Ovary (tissue), 9 donors: ENCODE results near the gene INTS11. TPM values are rescaled to one million over a fixed set of nuclear protein-coding genes. Genes with fewer than 3 reads are reported as not detected.

Experiments
- DNase-seq, 5 donors: peaks; one replicate each; pipeline ENCODE4 v3.0.0-alpha.2; 2019 to 2020
- H3K27ac ChIP-seq, 2 donors: fragments of 200-600 bp; one replicate each; pipeline versions ENCODE4 v1.5.1 to v1.8.0; 2019 to 2022
- H3K27me3 ChIP-seq: fragments of 200-600 bp; one replicate; pipeline ENCODE4 v1.8.0; 2022
- H3K36me3 ChIP-seq: fragments of 200-600 bp; sonication (generic); one replicate; pipeline ENCODE4 v1.5.1; 2019
- H3K4me1 ChIP-seq: one replicate; pipeline ENCODE4 v1.8.1; 2013; ENCODE audit warnings: mild to moderate bottlenecking, moderate library complexity; ENCODE audit not compliant: insufficient read depth
- H3K4me3 ChIP-seq: fragments of 200-600 bp; sonication (generic); one replicate; pipeline ENCODE4 v1.5.1; 2017
- H3K9me3 ChIP-seq, 2 donors: fragments of 200-600 bp in 1 of 2; sonication (generic) in 1 of 2; one replicate each; pipeline versions ENCODE4 v1.5.1 to v1.8.1; 2013 to 2019; ENCODE audit warnings: mild to moderate bottlenecking in 1 of 2, moderate library complexity in 1 of 2
- EP300 ChIP-seq: sonication (generic); formaldehyde crosslinking; IDR thresholded peaks from one replicate; pipeline ENCODE4 v1.6.1; 2017; ENCODE audit warnings: antibody characterized with exemption
- POLR2A ChIP-seq: fragments of 450-650 bp; IDR thresholded peaks from one replicate; pipeline ENCODE4 v1.6.1; 2017; ENCODE audit warnings: antibody characterized with exemption, mild to moderate bottlenecking, moderate library complexity
- WGBS, 3 donors: extraction: QIAGEN DNeasy Blood & Tissue Kit in 1 of 3; methylation state at CpG; one replicate each; pipeline versions ENCODE4 v1.1.5 to v1.1.7; 2013 to 2017; 5-methylcytosine and 5-hydroxymethylcytosine counted together
- intact Hi-C, 4 donors: fragments of 100-400 bp; cut with DNase I; formaldehyde crosslinking; loops; one replicate each; pipeline versions ENCODE4 v1.11.0 to v1.15.1; 2022 to 2023
- polyA plus RNA-seq, 2 donors: library from polyadenylated mRNA; stranded (reverse); fragments of 200-250 nt in 1 of 2; fragments of 350-450 nt in 1 of 2; fragmentation: Illumina TruSeq in 1 of 2; extraction: RNeasy Lipid Tissue Mini Kit (QIAGEN cat#74804) in 1 of 2; gene quantifications; one replicate each; pipeline ENCODE4 v1.2.3, GENCODE V29; 2013 to 2014
- total RNA-seq, 7 donors: library from RNA; depleted of rRNA in 2 of 7; stranded (reverse); fragments of >200 nt in 2 of 7; fragmentation: NEBNext Ultra II Directional in 3 of 7; extraction: Animal tissue kit (Norgen Biotek cat#: 25700) in 3 of 7; gene quantifications; one replicate each; pipeline versions ENCODE4 v1.1.0 to v1.2.4, GENCODE V29; 2016 to 2023
- TF ChIP-seq, protein P1 (sequence below), 3 donors: fragments of 450-650 bp in 2 of 3; fragments of 200-600 bp in 1 of 3; IDR thresholded peaks; one replicate each; pipeline versions ENCODE4 v1.5.1 to v1.8.0; 2016 to 2022; ENCODE audit warnings: antibody characterized with exemption in 3 of 3, mild to moderate bottlenecking in 1 of 3
- donor health status: DM: no; HTN: no; CAD: no; lungs with moderate emphysema.
- donor health status: DM: no; HTN: no; CAD: no.
- donor health status: Bipolar disorder and iron deficiency.
- donor health status: DM: yes; HTN: yes; CAD: no.
- donor health status: DM: no; HTN: no; CAD: no.
- donor health status: DM: yes; HTN: yes; CAD: no.

The INTS11 gene
- total and polyA plus RNA-seq, 9 donors, result 72.6 to 135 (median 109) TPM

DNA sequence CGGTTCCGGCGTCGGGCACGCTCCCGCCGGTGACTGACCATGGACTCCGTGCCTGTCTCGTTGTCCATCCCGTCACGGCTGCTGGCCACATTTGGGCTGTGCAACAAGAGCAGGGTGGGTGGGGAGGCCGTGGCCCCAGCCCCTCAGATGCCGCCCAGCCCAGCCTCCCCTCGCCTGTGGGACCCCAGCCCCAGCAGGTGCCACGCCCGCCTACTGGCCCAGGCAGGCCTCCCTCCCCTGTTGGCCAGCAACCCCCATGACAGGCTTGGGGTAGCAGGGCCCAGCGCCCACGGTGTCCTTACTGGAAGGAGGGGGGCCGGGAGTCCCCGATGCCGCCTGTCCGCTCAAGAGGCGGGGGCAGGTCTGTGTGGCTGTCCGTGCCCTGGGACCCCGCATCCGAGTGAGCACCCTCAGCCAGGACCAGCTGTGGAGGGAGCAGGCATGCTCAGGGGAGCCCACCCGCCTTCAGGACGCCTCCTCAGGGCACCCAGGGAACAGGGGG lies 17.7 kb upstream of the INTS11 start:
- Histone ChIP-seq H3K4me1 (peaks cover 14% of the 10 kb centered on the region), H3K36me3 (no peaks in the 10 kb centered on the region), H3K27me3 (no peaks in the 10 kb centered on the region), H3K4me3 (no peak overlapping the region), H3K9me3 (no peaks in the 10 kb centered on the region), H3K27ac (no peak overlapping the region)
- DNase-seq, result no peak
- intact Hi-C loops, result no loop called here
- no peak for TF ChIP-seq EP300
- TF ChIP-seq, protein P1, sequence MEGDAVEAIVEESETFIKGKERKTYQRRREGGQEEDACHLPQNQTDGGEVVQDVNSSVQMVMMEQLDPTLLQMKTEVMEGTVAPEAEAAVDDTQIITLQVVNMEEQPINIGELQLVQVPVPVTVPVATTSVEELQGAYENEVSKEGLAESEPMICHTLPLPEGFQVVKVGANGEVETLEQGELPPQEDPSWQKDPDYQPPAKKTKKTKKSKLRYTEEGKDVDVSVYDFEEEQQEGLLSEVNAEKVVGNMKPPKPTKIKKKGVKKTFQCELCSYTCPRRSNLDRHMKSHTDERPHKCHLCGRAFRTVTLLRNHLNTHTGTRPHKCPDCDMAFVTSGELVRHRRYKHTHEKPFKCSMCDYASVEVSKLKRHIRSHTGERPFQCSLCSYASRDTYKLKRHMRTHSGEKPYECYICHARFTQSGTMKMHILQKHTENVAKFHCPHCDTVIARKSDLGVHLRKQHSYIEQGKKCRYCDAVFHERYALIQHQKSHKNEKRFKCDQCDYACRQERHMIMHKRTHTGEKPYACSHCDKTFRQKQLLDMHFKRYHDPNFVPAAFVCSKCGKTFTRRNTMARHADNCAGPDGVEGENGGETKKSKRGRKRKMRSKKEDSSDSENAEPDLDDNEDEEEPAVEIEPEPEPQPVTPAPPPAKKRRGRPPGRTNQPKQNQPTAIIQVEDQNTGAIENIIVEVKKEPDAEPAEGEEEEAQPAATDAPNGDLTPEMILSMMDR (IDR thresholded peaks at IDR 0.05), result no peak
- TF ChIP-seq POLR2A, result no peak
- WGBS, 3 donors, result 91 to 93% (median 93%) methylated on average over 23 to 28 of the region's 28 CpGs

DNA sequence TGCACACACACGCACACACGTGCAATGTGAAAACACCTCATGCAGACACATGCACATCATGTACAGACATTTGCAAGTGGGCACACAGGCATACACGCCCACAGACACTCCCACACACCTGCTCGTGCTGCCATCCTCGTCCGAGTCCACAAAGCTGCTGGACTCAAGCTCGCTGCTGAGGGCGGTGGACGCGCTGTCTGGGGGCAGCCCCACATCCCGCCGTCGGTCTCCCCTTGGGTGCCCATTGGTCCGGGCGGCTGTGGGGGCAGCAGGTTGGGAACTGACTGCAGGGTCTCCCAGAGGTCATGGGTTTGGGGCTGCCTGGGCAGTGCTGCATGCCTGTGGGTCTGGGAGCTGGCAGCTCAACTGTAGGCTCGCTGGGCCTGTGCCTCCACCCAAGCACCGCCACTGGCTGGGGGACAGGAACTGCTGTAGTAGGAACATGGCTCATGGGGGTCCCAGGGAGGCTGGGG lies 17.1 kb upstream of the INTS11 start:
- H3K4me3 ChIP-seq, result no peak overlapping the region
- H3K27me3 ChIP-seq, result no peaks in the 10 kb centered on the region
- no peaks in the 10 kb centered on the region for H3K9me3 ChIP-seq
- H3K27ac ChIP-seq, result no peak overlapping the region
- H3K4me1 ChIP-seq, result peaks cover 10% of the 10 kb centered on the region
- no peaks in the 10 kb centered on the region for H3K36me3 ChIP-seq
- 85 to 90% (median 89%) methylated on average over 17 of the region's 17 CpGs for WGBS, 3 donors
- TF ChIP-seq EP300, result no peak
- no peak for TF ChIP-seq POLR2A
- TF ChIP-seq, protein P1 (IDR thresholded peaks at IDR 0.05), result no peak
- intact Hi-C loops, result no loop called here
- DNase-seq, result no peak

DNA sequence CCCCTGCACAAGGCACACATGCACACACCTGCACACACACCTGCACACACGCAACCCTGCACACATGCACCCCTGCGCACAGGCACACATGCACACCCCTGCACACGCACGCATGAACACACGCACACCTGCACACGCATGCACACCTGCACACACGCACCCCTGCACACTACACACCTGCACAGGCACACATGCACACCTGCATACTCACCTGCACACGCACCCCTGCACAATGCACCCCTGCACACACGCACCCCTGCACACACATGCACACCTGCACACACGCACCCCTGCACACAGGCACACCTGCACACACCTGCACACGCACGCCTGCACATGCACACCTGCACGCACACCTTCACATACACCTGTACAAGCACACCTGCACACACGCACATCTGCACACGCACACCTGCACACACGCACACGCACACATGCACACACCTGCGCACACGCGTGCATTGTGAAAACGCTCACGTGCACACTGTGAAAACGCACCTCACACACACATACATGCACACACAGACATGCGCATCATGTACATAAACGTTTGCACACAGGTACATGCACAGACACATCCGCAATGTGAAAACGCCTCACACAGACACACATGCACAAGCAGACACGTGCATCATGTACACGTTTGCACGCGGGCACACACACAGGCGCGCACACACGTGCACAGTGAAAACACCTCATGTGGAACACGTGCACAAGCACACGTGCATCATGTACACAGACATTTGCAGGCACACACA lies 16.5 kb upstream of the INTS11 start:
- no peak for TF ChIP-seq EP300
- no peak for TF ChIP-seq POLR2A
- TF ChIP-seq, protein P1 (IDR thresholded peaks at IDR 0.05), result no peak
- H3K36me3 ChIP-seq, result no peaks in the 10 kb centered on the region
- no peaks in the 10 kb centered on the region for H3K9me3 ChIP-seq
- intact Hi-C loops, result no loop called here
- H3K27ac ChIP-seq, result no peak overlapping the region
- H3K27me3 ChIP-seq, result no peaks in the 10 kb centered on the region
- no peak for DNase-seq
- WGBS, 3 donors, result 88 to 90% (median 88%) methylated on average over 36 of the region's 36 CpGs
- H3K4me1 ChIP-seq, result peaks cover 3% of the 10 kb centered on the region
- no peak overlapping the region for H3K4me3 ChIP-seq

DNA sequence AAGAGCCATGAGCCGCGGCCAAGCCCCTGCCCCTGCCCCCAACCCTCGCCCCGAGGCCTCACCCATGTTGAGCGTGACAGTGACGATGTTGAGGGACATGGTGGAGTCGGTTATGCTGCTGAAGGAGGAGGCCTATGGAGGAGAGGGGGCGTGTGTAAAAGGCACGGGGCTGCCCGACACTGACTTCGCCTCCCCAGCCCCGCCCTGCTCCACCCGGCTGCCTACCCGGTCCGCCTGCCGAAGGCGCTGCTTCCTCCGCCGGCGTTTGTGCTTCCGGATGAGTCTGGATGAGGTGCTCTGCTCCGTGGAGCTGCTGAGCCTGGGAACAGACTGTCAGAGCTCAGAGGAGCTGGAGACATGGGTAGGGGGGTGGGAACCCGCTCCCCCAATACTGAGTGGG lies 15.7 kb upstream of the INTS11 start:
- Histone ChIP-seq H3K9me3 (no peaks in the 10 kb centered on the region), H3K27me3 (no peaks in the 10 kb centered on the region), H3K4me1 (no peaks in the 10 kb centered on the region), H3K36me3 (no peaks in the 10 kb centered on the region), H3K4me3 (no peak overlapping the region), H3K27ac (no peak overlapping the region)
- WGBS, 3 donors, result 87 to 90% (median 89%) methylated on average over 23 of the region's 23 CpGs
- TF ChIP-seq EP300 (no peak), POLR2A (no peak)
- TF ChIP-seq, protein P1 (IDR thresholded peaks at IDR 0.05), result no peak
- no peak for DNase-seq
- intact Hi-C loops, result no loop called here
